ENCODE data around the gene IL17RE. TPM values are rescaled to one million over a fixed set of nuclear protein-coding genes. Genes with fewer than 3 reads are reported as not detected.

Gene IL17RE
- total and polyA plus RNA-seq, 10 donors = 0.57 to 5.1 (median 1.5) TPM

DNA sequence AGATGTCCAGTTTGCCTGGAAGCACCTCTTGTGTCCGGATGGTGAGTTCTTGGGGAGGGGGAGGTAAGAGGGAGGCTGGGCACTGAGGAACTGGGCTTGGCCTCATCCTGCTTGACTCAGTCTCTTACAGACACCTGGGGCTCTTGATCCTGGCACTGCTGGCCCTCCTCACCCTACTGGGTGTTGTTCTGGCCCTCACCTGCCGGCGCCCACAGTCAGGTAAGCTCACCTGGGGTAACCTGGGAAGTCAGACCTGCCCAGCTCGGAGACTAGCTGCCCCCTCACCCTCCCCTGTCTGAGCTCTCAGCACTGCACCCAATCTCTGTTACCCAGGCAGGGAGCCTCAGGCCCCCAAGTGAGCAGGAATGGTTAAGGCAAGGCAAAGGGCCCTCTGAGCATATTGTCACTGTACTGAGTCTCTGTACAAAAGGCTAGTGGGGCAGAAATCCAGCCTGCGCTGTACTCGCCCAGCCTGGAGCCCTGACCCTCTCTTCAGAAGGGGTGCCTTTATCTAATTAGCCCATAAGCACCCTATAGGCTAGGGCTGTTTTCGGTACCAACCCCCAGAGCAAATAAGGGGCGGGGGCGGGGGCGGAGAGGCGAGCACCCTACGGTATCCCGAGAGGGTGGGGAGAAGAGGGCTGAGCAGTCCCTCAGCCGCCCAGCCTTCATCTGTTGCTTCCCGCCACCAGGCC lies 12.1 kb downstream of the IL17RE start:
- WGBS, 5 donors = 11 to 37% (median 29%) methylated on average over 11 to 15 of the region's 15 CpGs
- Histone ChIP-seq H3K27me3 (replicated peaks in 1 of 7) (peaks cover 0 to 22% (median 0%) of the 10 kb centered on the region in 7 donors), H3K36me3 (no peaks in the 10 kb centered on the region), H3K4me1 (peaks cover 10 to 62% (median 38%) of the 10 kb centered on the region in 6 donors), H3K9me3 (no peaks in the 10 kb centered on the region), H3K4me3 (peak overlapping the region; percentile 47 to 84 (median 56)), H3K27ac (peak overlapping the region in 7 of 8 donors; percentile 78 to 86 (median 81))
- intact Hi-C loops (cut with DNase I; ENCODE audit: low total_unique reads) = no loop called here
- DNase-seq = peak; percentile 69
- no peak for TF ChIP-seq CTCF (IDR thresholded peaks at IDR 0.05 in 8 of 11, conservative IDR thresholded peaks at IDR 0.05 in 3 of 11)
- TF ChIP-seq POLR2A (IDR thresholded peaks at IDR 0.05) = no peak
- TF ChIP-seq POLR2AphosphoS5 (IDR thresholded peaks at IDR 0.05) = no peak

DNA sequence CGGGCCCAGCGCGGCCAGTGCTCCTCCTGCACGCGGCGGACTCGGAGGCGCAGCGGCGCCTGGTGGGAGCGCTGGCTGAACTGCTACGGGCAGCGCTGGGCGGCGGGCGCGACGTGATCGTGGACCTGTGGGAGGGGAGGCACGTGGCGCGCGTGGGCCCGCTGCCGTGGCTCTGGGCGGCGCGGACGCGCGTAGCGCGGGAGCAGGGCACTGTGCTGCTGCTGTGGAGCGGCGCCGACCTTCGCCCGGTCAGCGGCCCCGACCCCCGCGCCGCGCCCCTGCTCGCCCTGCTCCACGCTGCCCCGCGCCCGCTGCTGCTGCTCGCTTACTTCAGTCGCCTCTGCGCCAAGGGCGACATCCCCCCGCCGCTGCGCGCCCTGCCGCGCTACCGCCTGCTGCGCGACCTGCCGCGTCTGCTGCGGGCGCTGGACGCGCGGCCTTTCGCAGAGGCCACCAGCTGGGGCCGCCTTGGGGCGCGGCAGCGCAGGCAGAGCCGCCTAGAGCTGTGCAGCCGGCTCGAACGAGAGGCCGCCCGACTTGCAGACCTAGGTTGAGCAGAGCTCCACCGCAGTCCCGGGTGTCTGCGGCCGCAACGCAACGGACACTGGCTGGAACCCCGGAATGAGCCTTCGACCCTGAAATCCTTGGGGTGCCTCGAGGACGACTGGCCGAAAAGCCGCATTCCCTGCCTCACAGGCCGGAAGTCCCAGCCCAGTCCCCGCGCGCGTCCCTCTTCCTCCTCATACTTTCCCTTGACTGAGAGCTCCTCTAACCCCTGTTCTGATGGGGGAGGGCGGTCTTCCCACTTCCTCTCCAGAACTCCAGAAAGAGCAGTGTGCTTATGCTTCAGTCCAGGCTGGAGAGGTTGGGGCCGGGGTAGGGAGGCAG lies 12.8 kb downstream of the IL17RE start:
- DNase-seq = peak; percentile 89
- no peaks in the 10 kb centered on the region for H3K9me3 ChIP-seq
- H3K27me3 ChIP-seq (replicated peaks in 1 of 7) = peaks cover 0 to 22% (median 0%) of the 10 kb centered on the region in 7 donors
- peak overlapping the region; percentile 47 to 84 (median 56) for H3K4me3 ChIP-seq
- peaks cover 10 to 62% (median 38%) of the 10 kb centered on the region in 6 donors for H3K4me1 ChIP-seq
- peak; percentile 23 to 68 (median 63) for TF ChIP-seq POLR2AphosphoS5 (IDR thresholded peaks at IDR 0.05)
- peak in 5 of 11 experiments; percentile 21 to 50 (median 38) for TF ChIP-seq CTCF (IDR thresholded peaks at IDR 0.05 in 8 of 11, conservative IDR thresholded peaks at IDR 0.05 in 3 of 11)
- no peak for TF ChIP-seq POLR2A (IDR thresholded peaks at IDR 0.05)
- peak overlapping the region; percentile 53 to 86 (median 80) for H3K27ac ChIP-seq
- H3K36me3 ChIP-seq = peaks cover 0 to 4% (median 0%) of the 10 kb centered on the region in 6 donors
- intact Hi-C loops (cut with DNase I; ENCODE audit: low total_unique reads) = no loop called here
- 0 to 4% (median 1%) methylated on average over 12 to 99 of the region's 99 CpGs for WGBS, 5 donors

GRCh38 chr3:9916346-9916733 lies 13.7 kb downstream of the IL17RE start:
- Histone ChIP-seq H3K4me1 (peaks cover 10 to 62% (median 38%) of the 10 kb centered on the region in 6 donors), H3K9me3 (no peaks in the 10 kb centered on the region), H3K27me3 (replicated peaks in 1 of 7) (peaks cover 0 to 22% (median 0%) of the 10 kb centered on the region in 7 donors), H3K27ac (peak overlapping the region in 7 of 8 donors; percentile 78 to 86 (median 81)), H3K4me3 (peak overlapping the region; percentile 31 to 84 (median 46)), H3K36me3 (peaks cover 0 to 7% (median 0%) of the 10 kb centered on the region in 6 donors)
- intact Hi-C loops (cut with DNase I; ENCODE audit: low total_unique reads) = no loop called here
- WGBS, 5 donors = 54 to 70% (median 59%) methylated on average over 7 of the region's 7 CpGs
- DNase-seq = peak; percentile 59
- TF ChIP-seq CTCF (IDR thresholded peaks at IDR 0.05 in 8 of 11, conservative IDR thresholded peaks at IDR 0.05 in 3 of 11) = no peak
- no peak for TF ChIP-seq POLR2AphosphoS5 (IDR thresholded peaks at IDR 0.05)
- TF ChIP-seq POLR2A (IDR thresholded peaks at IDR 0.05) = no peak
